Measurements from ENCODE around the gene PVR. TPM values are rescaled to one million over a fixed set of nuclear protein-coding genes. Genes with fewer than 3 reads are reported as not detected.
"Not testable (repeated sequence)": the region's sequence is repeated elsewhere in the genome, so short reads cannot be mapped to it uniquely, and the experiment has no call there.

Gene PVR
- total RNA-seq, 1 experiment from 2014 or later = 42.3 TPM

DNA sequence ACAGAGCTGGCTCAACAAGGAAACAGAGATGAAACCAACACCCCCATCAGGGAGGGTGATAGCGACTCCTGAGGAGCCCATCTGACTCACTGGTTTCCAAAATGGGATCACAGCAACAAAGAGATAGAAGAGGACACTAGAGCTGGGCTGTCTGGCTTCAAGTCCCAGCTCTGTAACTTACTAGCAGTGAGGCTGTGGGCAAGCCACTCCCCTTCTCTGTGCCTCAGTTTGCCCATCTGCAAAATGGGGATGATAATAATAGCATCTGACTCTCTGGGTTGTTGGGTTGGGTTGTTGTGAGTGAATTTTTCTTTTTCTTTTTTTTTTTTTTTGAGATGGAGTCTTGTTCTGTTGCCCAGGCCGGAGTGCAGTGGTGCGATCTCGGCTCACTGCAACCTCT lies 16.1 kb upstream of the PVR start:
- Histone ChIP-seq H3K36me3 (replicated peaks; ENCODE audit: control insufficient read depth, insufficient read depth, low read length) (no peaks in the 10 kb centered on the region; the same call in 1 of the 2 replicates), H3K4me3 (ENCODE audit: insufficient read depth, low read depth, low read length) (no peak overlapping the region), H3K27me3 (ENCODE audit: control insufficient read depth, insufficient read depth, low read length) (no peaks in the 10 kb centered on the region)
- no peak for DNase-seq

DNA sequence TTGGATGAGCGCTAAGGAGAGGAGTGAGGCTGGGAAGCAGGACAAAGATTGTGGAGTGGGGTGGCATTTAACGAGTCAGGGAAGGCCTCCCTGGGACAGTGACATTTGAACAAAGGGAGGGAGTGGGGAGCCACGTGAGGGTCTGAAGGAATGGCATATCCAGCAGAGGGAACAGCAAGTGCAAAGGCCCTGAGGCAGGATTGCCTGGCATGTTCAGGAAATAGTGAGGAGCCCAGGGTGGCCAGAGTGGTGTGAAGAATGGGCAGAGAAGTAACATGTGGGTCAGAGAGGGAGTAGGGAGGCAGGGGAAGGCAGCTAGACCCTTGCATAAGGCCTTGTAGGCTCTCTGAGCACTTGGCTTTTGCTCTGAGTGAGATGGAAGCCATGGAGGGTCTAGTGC lies 14.9 kb upstream of the PVR start:
- Histone ChIP-seq H3K27me3 (ENCODE audit: control insufficient read depth, insufficient read depth, low read length) (no peaks in the 10 kb centered on the region), H3K4me3 (ENCODE audit: insufficient read depth, low read depth, low read length) (no peak overlapping the region), H3K36me3 (replicated peaks; ENCODE audit: control insufficient read depth, insufficient read depth, low read length) (no peaks in the 10 kb centered on the region; the same call in 1 of the 2 replicates)
- DNase-seq = no peak

DNA sequence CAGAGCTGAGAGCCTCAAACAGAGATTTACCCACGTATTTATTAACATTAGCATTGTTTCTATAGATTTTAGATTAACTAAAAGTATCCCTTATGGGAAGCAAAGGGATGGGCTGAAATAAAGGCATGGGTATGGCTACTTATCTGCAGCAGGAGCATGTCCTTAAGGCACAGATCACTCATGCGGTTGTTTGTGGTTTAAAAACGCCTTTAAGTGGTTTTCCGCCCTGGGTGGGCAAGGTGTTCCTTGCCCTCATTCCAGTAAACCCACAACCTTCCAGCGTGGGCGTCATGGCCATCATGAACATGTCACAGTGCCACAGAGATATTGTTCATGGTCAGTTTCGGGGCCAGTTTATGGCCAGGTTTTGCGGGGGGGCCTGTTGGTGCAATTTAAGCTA lies 12.1 kb upstream of the PVR start:
- DNase-seq; H3K27me3 ChIP-seq (ENCODE audit: control insufficient read depth, insufficient read depth, low read length); H3K36me3 ChIP-seq (replicated peaks; ENCODE audit: control insufficient read depth, insufficient read depth, low read length); H3K4me3 ChIP-seq (ENCODE audit: insufficient read depth, low read depth, low read length): not testable (repeated sequence)

DNA sequence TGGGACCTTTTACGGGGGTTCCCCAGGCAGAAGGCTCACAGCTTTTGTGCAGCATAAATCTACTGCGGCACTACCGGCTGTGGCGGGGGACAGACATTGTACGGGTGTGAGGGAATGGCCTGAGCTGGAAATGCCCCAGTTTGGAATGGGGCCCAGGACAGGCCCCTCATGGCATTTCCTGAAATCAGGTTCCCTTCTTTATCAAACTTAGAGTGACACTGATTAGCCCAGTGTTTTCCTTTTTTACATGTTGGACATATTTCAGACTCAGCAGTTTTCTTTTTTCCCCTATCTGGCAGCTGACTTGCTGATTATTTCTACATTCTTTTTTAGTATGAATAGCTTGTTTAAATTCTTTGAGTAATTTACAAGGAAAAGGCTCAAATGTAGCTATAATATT lies 9.7 kb upstream of the PVR start:
- not testable (repeated sequence) for H3K4me3 ChIP-seq (ENCODE audit: insufficient read depth, low read depth, low read length); H3K27me3 ChIP-seq (ENCODE audit: control insufficient read depth, insufficient read depth, low read length); H3K36me3 ChIP-seq (replicated peaks; ENCODE audit: control insufficient read depth, insufficient read depth, low read length); DNase-seq

DNA sequence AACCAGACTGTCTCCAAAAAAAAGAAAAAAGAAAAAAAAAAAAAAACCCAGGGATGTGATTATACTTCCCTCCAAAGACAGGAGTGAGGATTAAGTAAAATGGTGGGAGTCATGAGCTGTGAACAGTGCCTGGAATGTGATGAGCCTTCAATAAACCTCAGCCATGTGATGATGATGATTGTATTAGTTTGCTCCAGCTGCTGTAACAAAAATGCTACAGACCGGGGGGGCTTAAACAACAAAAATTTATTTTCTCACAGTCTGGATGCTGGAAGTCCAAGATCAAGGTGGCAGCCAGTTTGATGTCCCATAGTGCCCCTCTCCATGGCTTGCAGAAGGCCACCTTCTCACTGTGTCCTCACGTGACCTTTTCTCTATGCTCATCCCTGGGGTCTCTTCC lies 8.9 kb upstream of the PVR start:
- no peak for DNase-seq
- Histone ChIP-seq H3K36me3 (replicated peaks; ENCODE audit: control insufficient read depth, insufficient read depth, low read length) (no peaks in the 10 kb centered on the region), H3K4me3 (ENCODE audit: insufficient read depth, low read depth, low read length) (no peak overlapping the region), H3K27me3 (ENCODE audit: control insufficient read depth, insufficient read depth, low read length) (no peaks in the 10 kb centered on the region)

DNA sequence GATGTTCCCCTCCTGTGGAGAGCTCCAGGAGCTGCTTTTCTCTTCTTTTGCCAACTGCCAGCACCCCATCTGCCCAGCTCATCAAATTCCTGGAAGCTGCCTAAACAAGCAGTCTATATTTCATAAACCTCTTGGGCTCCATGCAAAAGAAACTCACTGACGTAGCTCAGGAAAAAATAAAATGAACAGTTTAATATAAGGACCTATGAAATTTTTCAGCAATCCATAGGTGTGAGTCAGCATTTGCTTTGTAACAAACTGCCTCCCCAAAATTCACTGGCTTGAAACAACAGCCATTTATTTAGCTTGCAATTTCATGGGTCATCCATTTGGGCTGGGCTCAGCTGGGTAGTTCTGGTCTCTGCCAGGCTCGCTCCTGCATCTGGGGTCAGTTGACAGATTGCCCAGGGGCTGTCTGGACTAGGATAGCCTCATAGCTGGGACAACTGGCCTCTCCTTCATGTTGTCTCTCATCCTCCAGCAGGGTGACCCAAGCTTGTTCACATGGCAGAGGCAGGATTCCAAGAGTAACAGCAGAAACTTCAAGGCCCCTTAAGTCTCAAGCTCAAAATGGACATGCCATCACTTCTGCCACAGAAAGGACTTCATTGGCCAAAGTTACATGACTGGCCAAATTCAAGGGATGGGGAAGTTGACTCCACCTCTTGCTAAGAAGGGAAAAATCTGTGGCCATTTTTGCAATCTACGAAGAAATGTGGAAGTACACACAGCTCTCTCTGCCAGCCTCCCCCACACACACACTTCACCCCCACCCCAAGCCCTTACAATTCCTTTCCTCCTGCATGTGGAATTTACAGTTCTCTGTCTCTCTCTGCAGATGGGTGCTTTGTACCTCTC lies 7.9 kb upstream of the PVR start:
- no peak overlapping the region for H3K4me3 ChIP-seq (ENCODE audit: insufficient read depth, low read depth, low read length)
- no peaks in the 10 kb centered on the region for H3K36me3 ChIP-seq (replicated peaks; ENCODE audit: control insufficient read depth, insufficient read depth, low read length)
- DNase-seq = no peak
- H3K27me3 ChIP-seq (ENCODE audit: control insufficient read depth, insufficient read depth, low read length) = no peaks in the 10 kb centered on the region

DNA sequence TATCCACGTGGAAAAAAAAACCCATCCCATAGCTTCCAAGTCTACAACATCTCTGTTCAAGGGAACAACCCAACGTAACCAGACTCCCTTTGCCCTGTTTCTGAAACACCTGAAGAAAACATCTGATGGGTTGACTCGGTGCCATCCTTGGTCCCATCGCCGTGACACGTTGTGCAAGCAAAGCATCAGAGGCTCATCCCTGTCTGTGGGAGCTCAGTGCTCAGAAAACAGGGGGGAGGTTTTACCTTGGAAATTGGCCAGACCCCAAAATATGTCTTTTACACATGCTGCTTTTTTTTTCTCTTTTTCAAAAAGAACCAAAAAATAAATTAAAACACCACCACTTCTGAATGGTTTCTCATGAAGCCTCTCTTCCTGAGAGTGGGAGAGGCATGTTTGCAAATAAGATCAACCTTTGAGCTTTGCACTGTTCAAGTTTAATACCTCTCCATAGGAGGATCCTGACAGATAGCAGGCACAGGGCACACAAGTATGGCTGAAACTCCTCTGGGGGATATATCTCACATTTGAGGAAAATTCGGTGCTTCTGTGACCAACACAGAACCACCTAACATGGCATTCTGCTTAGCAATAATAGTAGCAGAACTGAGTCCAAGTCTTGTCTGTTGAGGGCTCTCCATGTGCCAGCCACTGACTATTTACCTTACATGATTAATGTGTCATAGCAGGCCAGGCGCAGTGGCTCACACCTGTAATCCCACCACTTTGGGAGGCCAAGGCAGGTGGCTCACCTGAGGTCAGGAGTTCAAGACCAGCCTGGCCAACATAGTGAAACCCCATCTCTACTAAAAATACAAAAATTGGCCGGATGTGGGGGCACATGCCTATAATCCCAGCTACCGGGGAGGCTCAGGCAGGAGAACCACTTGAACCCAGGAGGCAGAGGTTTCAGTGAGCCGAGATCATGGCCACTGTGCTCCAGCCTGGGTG lies 7.0 kb upstream of the PVR start:
- no peak for DNase-seq
- Histone ChIP-seq H3K4me3 (ENCODE audit: insufficient read depth, low read depth, low read length) (no peak overlapping the region), H3K27me3 (ENCODE audit: control insufficient read depth, insufficient read depth, low read length) (no peaks in the 10 kb centered on the region), H3K36me3 (replicated peaks; ENCODE audit: control insufficient read depth, insufficient read depth, low read length) (no peaks in the 10 kb centered on the region)

DNA sequence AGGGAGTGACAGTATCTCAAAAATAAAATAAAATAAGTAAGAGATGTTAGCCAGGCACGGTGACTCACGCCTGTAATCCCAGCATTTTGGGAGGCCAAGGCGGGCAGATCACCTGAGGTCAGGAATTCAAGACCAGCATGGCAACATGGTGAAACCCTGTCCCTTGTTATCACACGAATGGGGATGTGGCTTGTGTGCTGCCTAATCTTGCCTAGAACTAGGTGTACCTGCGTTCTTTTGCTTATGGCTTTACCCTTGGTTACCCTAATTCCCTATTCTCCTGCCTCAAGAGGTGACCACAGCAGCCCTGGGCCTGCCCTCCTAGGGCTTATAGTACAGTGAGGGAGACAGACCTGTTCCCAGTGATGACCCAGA lies 6.3 kb upstream of the PVR start:
- Histone ChIP-seq H3K36me3 (replicated peaks; ENCODE audit: control insufficient read depth, insufficient read depth, low read length) (no peaks in the 10 kb centered on the region), H3K4me3 (ENCODE audit: insufficient read depth, low read depth, low read length) (no peak overlapping the region), H3K27me3 (ENCODE audit: control insufficient read depth, insufficient read depth, low read length) (no peaks in the 10 kb centered on the region)
- no peak for DNase-seq

DNA sequence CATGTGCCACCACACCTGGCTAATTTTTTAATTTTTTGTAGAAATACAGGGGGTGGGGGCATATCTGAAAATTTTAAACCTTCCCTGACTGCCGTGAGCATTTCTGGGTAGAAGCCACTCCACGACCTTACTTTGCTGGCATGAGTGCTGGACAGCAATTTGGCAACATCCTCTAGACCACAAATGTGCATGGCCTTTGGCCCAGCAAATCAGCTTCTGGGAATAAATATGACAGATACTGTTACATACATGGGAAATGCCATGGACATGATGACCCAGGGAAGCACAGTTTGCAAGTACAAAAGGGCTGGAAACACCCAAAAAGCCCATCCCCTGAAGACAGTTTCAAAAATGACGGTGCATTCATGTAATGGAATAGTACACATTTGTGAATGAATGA lies 3.2 kb upstream of the PVR start:
- no peak overlapping the region for H3K4me3 ChIP-seq (ENCODE audit: insufficient read depth, low read depth, low read length)
- H3K27me3 ChIP-seq (ENCODE audit: control insufficient read depth, insufficient read depth, low read length) = peaks cover 4% of the 10 kb centered on the region; the same call in 1 of the 2 replicates
- no peak for DNase-seq
- no peaks in the 10 kb centered on the region for H3K36me3 ChIP-seq (replicated peaks; ENCODE audit: control insufficient read depth, insufficient read depth, low read length)

DNA sequence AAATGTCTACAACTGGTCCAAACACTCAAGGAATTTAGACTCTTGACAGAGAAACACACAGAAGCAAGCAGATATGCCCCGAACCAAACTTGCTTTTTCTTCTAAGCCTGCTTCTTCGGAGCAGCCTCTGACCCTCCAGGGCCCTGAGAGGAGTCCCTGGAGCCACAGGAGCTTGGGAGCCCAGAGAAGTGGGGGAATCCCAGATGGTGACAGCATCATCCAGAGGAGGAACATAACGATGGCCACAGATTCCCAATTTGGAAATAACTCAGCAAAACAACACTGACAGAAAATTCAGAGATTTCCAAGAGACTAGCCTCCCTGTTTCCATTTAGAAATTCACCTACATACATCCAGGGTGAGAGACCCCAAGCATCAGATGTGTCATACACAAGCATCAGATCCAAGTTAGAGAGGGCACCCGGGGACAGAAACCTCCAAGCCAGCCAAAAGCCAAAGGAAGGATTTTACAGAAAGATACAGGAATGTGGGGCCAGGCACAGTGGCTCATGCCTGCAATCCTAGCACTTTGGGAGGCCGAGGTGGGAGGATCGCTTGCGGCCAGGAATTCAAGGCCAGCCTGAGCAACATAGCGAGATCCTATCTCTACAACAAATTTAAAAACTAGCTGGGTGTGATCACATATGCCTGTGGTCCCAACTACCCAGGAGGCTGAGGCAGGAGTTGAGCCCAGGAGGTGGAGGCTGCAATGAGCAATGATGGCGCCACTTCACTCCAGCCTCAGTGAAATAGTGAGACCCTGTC lies 2.0 kb upstream of the PVR start:
- no peak overlapping the region for H3K4me3 ChIP-seq (ENCODE audit: insufficient read depth, low read depth, low read length)
- H3K36me3 ChIP-seq (replicated peaks; ENCODE audit: control insufficient read depth, insufficient read depth, low read length) = no peaks in the 10 kb centered on the region
- peaks cover 4% of the 10 kb centered on the region; the same call in 1 of the 2 replicates for H3K27me3 ChIP-seq (ENCODE audit: control insufficient read depth, insufficient read depth, low read length)
- DNase-seq = no peak

DNA sequence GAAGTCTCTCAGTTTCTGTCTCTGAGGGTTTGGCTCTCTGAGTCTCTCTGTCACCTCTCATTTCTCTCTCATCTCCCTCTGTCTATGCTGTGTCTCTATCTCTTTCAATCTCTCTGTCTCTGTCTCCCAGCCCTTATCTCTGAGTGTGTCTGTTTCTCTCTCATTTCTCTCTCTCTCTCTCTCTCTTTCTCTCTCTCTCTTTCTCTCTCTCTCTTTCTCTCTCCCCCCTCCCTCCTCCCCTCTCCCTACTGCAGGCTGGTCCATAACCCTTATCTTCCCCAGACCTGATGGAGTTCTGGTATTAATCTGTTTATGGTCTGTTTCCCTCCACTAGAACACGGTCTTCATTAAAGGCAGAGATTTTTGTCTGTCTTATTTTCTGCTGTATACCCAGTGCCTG lies 1.3 kb upstream of the PVR start:
- no peak for DNase-seq
- Histone ChIP-seq H3K36me3 (replicated peaks; ENCODE audit: control insufficient read depth, insufficient read depth, low read length) (no peaks in the 10 kb centered on the region), H3K4me3 (ENCODE audit: insufficient read depth, low read depth, low read length) (no peak overlapping the region), H3K27me3 (ENCODE audit: control insufficient read depth, insufficient read depth, low read length) (peaks cover 4% of the 10 kb centered on the region; the same call in 1 of the 2 replicates)

DNA sequence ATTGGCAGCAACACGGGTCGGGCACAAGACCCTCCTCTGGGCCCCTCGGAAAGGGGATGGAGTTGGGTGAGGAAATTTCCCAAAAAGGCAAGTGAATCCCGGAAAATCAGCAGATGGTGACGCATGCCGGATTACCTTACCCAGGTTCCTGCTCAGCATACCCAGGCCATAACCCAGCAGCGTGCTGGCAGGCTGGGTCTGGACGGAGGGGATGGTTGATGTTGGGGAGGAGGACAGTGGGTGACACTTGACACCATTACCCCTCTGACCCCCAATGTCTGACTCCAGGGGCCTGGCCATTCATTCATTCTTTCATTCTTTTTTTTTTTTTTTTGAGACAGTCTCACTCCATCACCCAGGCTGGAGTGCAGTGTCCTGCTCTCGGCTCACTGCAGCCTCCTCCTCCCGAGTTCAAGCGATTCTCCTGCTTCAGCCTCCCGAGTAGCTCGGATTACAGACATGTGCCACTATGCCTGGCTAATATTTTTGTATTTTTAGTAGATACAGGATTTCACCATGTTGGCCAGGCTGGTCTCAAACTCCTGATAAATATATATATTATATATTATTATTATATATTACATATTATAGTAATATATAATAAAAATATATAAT lies 799 bp downstream of the PVR start:
- H3K36me3 ChIP-seq (replicated peaks; ENCODE audit: control insufficient read depth, insufficient read depth, low read length) = peaks cover 7% of the 10 kb centered on the region
- peak overlapping the region; percentile 85 for H3K4me3 ChIP-seq (ENCODE audit: insufficient read depth, low read depth, low read length)
- H3K27me3 ChIP-seq (ENCODE audit: control insufficient read depth, insufficient read depth, low read length) = peaks cover 4% of the 10 kb centered on the region; the same call in 1 of the 2 replicates
- peak; percentile 78 for DNase-seq

DNA sequence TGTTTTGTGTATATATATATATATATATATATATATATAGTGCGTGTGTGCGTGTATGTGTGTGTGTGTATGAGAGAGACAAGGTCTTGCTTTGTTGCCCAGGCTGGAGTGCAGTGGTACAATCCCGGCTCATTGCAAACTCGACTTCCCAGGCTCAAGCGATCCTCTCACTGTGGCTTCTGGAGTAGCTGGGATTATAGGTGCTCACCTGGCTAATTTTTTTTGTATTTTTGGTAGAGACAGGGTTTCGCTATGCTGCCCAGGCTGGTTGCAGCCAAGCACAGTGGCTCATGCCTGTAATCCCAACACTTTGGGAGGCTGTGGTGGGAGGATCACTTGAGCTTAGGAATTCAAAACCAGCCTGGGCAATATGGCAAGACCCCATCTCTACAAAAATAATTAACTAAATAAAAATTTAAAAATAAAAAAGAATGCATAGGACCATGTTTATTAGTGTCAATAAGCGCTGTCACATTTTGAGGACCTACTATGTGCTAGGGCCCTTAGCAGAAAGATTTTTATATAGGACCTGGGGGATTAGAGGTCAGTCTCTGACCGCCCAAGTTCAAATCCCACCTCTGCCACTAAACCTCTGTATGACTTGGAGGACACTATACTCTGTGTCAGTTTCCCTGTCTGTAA lies 1.8 kb downstream of the PVR start:
- H3K27me3 ChIP-seq (ENCODE audit: control insufficient read depth, insufficient read depth, low read length) = peaks cover 4% of the 10 kb centered on the region; the same call in 1 of the 2 replicates
- no peak overlapping the region for H3K4me3 ChIP-seq (ENCODE audit: insufficient read depth, low read depth, low read length)
- DNase-seq = no peak
- H3K36me3 ChIP-seq (replicated peaks; ENCODE audit: control insufficient read depth, insufficient read depth, low read length) = peaks cover 13% of the 10 kb centered on the region

Data from H7 (cell line).